NCI-H82 treated with DMSO at 0.1 percent for 48 hours (cell line): ENCODE measurements around the gene IFI35.
A peak's percentile ranks its signal among the peaks of the same experiment; 100 is the strongest.
"Not testable (repeated sequence)": the region's sequence is repeated elsewhere in the genome, so short reads cannot be mapped to it uniquely, and the experiment has no call there.

Experiments
- DNase-seq: peaks from one replicate; lab custom pipeline; 2025; ENCODE audit not compliant: unreplicated experiment; lab: John Stamatoyannopoulos, UW

Gene IFI35

DNA sequence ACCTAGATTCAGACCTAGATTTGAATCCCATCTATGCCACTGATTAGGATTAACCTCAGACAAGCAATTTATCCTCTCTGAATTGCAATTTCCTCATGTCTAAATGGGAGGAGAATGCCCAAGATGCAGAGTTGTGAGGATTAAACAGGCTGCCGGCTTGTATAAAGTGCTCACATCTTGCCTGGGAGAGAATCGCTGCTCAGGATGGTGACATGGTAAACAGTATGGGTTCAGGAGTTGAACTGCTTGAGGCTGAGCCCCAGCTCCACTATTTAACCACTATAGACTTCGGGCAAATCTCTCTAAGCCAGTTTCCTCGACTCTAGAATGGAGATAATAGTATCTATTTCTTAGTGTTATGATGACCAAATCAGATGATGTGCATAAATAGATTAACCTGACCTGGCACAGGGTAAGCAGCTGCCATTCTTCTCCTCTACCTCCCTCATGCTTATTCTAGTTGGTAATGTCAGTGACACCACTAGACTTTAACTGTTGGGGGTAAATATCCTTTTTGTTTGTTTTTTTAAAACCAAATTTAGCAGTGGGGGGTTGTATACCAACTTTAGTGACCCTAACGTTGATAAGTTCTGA lies 9.1 kb upstream of the IFI35 start:
- DNase-seq, result peak; percentile 72

- peak; percentile 98 for DNase-seq
Observed at GRCh38 chr17:42997984-42998938, 8.3 kb upstream of the IFI35 start, which contains the start of gene RPL27. TSS of gene RPL27 (plus strand) at chr17:42998419. CDS start at chr17:42998751, 332 bp downstream.

GRCh38 chr17:42999003-42999525 lies 7.5 kb upstream of the IFI35 start:
- DNase-seq, result no peak

DNA sequence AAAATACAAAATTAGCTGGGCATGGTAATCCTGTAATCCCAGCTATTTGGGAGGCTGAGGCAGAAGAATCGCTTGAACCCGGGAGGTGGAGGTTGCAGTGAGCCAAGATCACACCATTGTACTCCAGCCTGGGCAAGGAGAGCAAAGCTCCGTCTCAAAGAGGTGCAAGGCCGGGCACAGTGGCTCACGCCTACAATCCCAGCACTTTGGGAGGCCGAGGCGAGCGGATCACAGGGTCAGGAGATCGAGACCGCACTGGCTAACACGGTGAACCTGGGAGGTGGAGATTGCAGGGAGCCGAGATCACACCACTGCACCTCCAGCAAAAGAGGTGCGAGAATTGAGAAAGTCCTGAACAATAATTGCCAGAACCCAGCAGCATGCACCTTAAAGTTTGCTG lies 5.7 kb upstream of the IFI35 start:
- not testable (repeated sequence) for DNase-seq

- no peak for DNase-seq
Observed at GRCh38 chr17:43003542-43004172, 2.9 kb upstream of the IFI35 start.

- DNase-seq, result no peak
Observed at GRCh38 chr17:43010667-43011308, 4.2 kb downstream of the IFI35 start.

- no peak for DNase-seq
Observed at GRCh38 chr17:43011728-43012472, 5.3 kb downstream of the IFI35 start.

DNA sequence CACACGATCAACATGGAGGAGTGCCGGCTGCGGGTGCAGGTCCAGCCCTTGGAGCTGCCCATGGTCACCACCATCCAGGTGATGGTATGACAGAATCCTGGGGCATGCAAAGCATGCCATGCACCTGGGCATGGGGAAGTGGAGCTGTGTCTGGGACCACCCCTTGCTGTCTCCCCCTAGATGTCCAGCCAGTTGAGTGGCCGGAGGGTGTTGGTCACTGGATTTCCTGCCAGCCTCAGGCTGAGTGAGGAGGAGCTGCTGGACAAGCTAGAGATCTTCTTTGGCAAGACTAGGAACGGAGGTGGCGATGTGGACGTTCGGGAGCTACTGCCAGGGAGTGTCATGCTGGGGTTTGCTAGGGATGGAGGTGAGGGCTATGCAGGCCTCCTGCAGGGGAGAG lies 6.7 kb downstream of the IFI35 start:
- no peak for DNase-seq

DNA sequence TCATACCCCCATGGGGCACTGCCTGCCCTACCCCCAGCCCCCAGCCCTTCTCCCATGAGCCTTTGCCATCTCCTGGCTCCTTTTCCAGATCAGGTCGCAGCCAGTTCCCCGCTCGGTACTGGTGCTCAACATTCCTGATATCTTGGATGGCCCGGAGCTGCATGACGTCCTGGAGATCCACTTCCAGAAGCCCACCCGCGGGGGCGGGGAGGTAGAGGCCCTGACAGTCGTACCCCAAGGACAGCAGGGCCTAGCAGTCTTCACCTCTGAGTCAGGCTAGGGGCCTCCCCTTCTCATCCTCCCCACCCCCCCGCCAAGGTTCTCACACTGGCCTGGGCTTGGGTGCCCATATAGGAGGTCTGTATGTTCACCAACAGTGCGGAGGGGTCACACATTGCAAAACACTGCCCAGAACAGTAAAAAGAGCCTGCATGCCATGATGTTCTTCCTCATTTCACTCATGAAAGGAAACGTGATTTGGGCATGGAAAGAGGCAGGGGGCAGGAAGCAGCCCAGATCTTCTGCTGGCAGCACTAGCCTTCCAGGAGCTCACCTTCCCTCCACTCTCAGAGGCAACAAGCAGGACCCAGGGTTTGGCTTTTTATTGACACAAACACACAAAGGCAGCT lies 7.5 kb downstream of the IFI35 start:
- DNase-seq, result no peak

GRCh38 chr17:43014649-43015542 lies 8.3 kb downstream of the IFI35 start:
- no peak for DNase-seq

DNA sequence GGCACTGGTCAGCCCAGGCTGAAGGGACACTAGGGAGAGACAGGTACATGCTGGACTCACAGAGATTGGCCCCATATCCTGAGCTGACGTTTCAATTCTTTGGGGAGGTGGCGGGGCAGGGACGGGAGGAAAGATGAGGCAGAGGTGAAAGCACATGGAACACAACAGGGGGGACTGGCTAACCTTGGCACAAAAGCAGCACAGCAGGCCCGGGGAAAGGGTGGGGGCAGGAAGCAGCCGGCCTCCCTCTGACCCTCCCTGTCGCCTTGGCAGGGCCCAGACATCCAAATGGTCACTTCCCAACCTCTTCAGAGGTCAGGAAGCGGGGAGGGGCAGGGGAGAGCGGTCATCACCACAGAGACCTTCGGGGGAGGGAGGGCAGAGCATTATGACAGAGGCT lies 9.0 kb downstream of the IFI35 start:
- DNase-seq, result no peak

DNA sequence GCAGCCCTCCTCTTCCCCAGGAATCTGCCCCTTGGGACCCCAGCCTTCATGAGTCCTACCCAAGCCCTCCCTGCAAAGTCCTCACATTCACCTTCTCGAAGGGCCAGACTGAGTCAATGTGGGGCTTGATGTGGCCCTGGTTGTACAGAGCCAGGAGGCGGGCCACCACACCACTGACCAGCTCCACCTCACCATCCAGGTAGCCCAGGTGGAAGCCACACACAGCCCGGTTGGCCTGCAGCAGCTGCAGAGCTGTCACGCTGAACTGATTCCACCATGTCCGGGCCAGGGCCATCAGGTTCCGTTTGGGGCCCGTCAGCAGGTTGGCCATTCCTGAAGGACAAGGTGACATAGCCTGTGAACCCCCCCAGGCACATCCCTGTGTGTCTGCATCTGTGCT lies 9.6 kb downstream of the IFI35 start:
- no peak for DNase-seq

GRCh38 chr17:43018008-43018853 lies 11.6 kb downstream of the IFI35 start:
- DNase-seq, result no peak

DNA sequence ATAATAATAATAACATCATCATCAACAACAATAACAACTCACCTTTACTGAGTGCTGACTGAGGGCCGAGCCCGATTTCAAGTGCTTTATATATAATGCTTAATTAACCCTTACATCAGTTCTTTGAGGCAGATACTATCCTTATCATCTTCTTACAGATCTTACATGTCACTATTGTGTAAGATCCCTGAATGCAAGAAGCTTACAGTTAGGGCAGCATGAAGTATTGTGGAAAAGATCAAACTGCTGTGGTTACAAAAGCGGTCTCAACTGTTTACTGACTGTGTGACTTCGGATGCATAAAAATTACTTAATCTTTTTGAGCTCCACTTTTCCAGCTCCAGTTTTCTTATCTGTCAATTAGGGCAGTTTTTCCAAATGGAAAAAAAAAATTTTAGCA lies 12.3 kb downstream of the IFI35 start:
- no peak for DNase-seq

DNA sequence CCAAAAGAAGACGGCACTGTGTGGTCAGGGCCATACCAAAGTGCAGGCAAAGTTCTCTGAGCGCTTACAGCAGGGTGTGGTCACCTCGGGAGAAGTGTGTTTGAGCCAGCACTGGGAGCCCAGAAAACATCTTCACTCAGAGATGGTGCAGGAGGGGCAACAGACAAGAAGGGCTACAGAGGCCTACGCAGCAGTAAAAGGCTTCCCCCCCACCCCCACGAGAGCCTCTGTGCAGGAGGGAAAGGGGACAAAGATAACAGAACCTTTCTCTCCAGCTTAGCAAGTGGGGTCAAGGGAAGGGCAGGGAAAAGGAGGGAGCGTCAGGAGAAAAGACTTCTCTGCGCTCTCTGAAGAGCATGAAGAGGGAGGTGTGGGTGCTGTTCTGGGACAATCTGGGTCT lies 12.8 kb downstream of the IFI35 start:
- no peak for DNase-seq

- DNase-seq, result no peak
Observed at GRCh38 chr17:43020030-43020621, 13.5 kb downstream of the IFI35 start.
